Activated CD4-positive, alpha-beta T cell treated with anti-CD3 and anti-CD28 coated beads, Interleukin-10, Interleukin-2, amounts not matched to agents 100 ng/mL and 50 ng/mL, durations not matched to agents 16 hours and 8 hours (primary cell): ENCODE data around the gene BATF3.
"Not testable (repeated sequence)": the region's sequence is repeated elsewhere in the genome, so short reads cannot be mapped to it uniquely, and the experiment has no call there.

ENCODE experiments used
- DNase-seq: peaks from one replicate; pipeline ENCODE4 v3.0.0-alpha.2; 2020

Gene BATF3, protein sequence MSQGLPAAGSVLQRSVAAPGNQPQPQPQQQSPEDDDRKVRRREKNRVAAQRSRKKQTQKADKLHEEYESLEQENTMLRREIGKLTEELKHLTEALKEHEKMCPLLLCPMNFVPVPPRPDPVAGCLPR

DNA sequence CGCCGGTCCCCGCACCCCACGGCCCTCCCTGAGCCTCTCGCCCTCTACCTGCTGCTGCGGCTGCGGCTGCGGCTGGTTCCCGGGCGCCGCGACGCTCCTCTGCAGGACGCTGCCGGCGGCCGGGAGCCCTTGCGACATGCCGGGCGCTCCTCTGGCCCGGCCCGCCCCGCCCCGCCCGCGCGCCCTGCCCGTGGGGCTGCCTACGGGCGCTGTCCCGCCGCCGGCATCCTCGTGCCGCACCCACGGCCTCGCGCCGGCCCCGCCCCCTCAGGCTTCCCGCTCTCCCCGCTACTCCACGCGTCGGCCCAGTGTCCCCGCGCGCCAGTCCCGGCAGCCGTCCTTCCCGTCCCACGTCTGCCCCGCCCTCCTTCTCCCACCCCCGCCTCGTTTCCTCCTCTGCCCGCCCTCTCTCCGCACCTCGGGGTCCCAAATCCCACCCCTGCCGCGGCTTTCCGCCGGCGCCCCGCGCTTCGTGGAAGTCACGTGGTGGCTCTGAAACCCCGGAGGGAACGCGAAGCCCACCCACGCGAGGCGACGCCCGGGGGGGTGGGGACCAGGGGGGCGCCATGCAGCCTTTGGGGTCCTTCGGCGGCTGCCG lies at the start of gene BATF3:
Gene BATF3 (minus strand): TSS at position 216 of the 598 bp plus-strand sequence. CDS start 78 bp downstream, at position 138.
- DNase-seq, result peak; percentile 81

DNA sequence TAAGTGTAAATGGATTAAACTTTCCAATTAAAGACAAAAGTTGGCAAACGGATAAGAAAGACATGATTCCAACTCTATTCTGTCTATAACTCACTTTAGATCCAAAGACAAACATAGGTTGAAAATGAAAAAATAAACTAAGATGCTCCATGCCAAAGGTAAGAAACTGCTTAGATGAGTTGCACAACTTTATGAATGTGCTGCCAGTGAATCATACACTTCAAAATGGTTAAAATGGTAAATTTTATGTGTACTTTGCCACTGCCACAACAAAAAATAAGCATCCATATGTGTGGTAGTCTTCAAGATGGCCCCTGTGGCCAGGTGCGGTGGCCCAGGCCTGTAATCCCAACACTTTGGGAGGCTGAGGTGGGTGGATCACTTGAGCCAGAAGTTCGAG lies 46.9 kb upstream of the BATF3 start:
- DNase-seq, result no peak

DNA sequence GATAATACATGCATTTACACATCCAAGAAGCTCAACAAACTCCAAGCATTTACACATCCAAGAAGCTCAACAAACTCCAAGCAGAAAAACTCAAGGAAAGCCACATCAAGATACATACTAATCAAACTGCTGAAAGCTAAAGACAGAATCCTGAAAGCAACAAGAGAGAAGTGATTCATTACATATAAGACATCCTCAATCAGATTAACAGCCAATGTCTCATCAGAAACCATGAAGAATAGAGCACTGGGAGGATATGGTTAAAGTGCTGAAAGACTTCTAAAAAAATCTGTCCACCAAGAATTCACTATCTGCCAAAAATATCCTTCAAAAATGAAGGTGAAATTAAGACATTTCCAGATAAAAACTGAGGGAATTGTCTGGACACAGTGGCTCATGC lies 45.7 kb upstream of the BATF3 start:
- DNase-seq, result no peak

DNA sequence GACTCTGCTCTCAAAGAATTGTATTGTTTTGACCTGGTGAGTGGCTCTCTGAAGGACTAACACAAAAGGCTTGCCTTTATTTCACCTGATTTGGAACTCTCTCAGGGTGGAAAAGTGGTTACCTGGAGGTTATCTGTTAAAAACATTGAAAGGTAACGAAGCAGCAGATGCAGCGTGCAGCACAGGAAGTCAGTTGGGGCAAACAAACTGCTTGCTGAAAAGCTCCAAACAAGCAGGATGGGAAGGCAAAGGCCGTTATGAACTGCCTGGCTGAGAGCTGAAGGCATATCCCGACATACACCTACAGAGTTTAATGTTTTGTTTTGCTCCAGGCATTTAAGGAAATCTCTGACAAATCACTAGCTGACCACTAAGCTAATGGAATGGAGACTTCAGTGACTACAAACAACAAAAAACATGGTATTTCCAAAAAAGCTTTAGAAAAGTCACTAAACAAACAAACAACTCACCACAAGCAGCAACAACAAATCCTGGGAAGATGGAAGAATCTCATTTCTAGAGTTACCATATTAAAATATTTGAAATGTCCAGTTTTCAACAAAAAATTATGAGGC lies 44.3 kb upstream of the BATF3 start:
- no peak for DNase-seq

DNA sequence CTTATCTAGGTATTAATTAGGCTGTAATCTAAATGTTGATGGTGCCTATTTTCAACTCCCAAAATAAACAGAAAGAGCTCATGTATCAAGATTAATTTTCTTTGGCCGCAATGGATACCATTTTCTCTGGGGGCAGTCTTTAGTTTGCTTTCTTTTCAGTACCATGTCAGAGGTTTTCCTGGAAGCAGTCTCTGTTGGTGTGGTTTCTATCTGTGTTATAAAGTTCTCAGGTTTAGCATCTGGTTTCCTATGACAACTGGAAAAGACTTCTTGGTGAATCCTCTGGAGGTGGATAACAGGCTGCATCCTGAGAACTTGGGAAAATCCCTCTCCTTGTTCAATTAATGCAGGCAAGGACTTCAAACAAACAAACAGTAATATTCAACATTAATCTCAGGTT lies 38.7 kb upstream of the BATF3 start:
- DNase-seq, result peak; percentile 80

DNA sequence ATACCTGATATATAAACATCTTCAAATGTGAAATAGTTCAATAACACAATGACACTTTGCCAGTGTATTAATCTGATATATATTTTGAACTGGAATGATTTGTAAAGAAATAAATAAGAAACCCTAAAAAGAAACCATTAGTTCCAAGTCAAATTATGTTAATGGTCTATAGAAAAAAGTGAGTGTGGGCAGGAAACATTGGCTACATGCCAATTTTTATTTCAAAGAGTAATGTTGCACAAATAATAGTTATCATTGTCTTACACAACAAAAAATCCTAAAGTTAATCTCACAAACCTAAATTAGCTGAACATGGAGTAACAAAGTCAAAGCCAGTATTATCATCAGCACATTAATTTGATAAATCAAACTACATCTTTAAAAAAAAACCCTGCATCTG lies 37.9 kb upstream of the BATF3 start:
- no peak for DNase-seq

DNA sequence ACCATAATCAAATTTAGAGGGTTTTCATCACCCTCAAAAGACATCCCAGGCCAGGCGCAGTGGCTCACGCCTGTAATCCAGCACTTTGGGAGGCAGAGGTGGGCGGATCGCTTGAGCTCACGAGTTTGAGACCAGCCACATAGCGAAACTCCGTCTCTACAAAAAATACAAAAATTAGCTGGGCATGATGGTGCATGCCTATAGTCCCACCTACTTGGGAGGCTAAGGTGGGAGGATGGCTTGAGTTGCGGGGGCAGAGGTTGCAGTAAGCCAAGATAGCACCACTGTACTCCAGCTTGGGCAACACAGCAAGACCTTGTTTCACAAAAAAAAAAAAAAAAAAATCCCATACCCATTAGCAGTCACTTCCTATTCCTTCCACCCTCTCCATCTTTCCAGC lies 33.5 kb upstream of the BATF3 start:
- no peak for DNase-seq

DNA sequence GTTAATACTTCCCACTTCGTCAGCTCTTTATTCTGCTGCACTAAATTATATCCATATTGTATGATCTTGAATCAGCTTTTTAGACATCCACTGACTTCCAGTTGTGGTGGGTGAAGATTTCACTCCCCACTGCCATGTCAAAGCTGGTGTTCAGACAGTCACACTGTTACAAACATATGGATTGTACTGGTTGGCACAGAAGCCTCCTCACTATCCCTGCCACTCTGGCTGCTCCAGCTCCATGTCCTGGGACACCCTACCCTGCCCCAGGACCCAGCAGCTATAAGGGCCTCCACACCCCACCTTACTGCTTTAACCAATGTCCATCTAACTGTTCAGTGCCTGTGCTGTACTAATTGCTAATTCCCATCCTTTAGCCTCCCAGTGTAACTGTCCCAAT lies 32.0 kb upstream of the BATF3 start:
- DNase-seq, result no peak

DNA sequence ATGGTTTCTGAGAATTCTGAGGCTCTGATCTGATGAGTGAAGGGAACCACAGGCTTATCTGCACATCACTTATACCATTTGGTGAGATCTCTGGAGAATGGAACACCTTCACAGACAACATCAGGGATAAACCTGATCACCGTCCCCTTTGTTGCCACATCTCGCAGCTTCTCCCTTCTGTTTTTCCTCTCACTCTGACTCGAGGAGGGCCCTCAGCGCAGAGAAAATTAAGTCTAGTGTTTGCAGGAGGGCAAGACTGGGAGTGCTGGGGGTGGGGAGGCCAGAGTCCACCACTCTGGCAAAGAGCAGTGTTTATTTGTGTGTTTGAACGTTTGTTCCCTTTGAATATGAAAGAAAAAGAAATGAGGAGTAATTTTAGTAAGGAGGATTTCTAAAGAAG lies 29.0 kb upstream of the BATF3 start:
- peak; percentile 34 for DNase-seq

DNA sequence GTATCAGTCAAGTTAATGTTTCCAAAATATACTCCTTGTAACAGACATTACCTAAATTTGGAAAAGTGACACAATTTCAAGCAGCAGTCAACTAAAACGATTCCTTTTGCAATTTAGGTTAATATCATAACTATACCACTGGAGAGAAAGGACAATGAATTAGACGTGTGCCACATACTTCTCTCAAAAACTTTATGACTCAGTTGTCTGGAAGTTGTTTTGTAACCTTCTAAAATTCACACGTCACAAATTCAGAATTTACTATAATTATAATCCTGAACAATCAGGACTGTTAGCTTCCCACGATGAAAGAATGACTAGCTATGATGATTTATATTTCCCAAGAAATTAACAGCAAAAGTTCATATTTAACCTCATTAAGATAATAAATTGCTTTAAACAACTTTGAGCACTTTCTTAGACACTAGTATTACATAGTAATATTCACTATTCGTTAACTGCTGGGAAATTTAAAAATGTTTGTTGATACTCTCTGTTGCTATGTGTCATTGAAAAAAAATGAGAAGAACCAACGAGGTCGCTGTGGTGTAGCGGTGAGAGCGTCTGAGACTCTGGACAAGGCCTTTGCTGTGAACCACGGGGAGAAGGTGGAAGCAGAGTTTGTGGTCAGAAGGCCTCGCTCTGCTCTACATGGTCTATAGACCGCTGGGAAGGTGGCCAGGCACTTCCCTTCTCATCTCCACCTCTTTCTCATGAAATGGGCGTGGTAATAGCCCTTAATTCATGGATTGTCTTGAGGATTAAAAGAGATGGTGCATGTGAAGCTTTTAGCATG lies 27.9 kb upstream of the BATF3 start:
- peak; percentile 72 for DNase-seq

DNA sequence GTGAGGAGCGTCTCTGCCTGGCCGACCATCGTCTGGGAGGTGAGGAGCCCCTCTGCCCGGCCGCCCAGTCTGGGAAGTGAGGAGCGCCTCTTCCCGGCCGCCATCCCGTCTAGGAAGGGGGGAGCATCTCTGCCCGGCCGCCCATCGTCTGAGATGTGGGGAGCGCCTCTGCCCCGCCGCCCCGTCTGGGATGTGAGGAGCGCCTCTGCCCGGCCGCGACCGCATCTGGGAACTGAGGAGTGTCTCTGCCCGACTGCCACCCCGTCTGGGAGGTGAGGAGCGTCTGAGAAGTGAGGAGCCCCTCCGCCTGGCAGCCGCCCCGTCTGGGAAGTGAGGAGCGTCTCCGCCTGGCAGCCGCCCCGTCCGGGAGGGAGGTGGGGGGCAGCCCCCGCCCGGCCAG lies 25.0 kb upstream of the BATF3 start:
- DNase-seq, result not testable (repeated sequence)

DNA sequence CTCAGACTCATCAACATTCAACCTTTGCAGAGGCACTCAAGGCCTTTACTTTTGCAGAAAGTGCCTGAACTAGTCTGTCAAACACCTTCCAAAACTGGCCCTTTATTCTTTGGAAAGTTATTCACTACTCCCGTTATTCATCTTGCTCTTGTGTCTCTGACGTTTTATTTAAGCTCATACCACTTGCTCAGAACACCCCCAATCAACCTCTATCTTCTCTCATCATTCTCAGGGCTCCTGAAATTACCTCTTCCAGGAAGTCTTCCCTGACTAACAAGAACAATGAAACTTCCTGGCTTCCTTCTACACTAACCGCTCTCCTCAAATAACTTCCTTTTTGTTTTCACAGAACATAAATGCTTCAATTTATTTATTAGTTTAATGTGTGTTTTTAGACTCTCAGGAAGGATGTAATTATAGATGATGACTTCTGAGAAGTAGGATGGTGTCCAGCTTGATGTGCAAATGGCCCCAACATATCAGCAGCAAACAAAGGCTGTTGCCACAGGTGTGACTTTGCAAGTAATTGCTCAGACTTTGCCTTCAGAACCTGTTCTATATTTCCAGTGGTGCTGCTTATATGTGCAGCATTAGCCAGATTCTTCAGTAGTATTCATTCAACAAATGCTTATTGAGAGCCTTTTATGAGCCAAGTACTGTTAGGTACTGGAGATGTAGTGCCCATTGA lies 22.8 kb upstream of the BATF3 start:
- peak; percentile 79 for DNase-seq

DNA sequence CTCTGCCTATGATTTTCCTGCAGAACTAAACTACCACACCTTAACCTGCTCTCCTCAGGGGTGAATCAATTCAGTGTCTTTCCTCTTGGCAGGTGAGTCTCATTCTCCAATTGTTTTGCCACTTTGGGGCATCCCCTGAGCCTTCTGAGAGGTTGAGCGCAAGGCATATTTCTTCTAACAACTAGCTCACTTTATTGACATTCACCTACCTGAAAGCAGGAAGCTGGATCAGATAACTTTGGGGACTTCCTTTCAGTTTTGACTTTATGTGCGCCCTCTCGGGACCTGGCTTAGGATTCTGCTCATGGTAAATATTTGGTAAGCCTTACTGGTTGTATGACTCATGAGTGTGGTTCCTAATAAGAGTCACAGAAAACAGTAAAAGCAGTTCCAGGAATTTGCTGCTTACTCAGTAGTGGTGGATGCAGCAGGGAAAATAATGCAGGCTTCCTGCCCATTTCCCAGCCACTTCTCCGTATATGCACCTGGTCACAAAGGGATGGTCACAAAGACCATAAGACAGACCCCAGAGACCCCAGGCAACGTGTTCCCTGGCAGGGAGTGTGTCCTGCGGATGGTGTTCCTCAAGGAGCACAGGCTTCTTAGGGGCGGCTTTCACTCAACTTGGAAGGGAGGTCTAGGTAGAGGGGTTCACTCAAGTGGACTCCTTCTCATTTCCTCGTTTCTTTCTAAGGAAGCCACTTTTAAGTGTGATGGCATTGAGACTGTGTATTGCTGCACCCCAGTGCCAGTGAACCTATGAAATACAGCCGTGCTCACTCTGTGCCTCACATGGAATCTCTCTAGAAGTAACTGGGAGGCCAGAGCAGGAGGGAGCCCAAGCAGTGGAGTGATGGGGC lies 22.0 kb upstream of the BATF3 start:
- peak; percentile 92 for DNase-seq

DNA sequence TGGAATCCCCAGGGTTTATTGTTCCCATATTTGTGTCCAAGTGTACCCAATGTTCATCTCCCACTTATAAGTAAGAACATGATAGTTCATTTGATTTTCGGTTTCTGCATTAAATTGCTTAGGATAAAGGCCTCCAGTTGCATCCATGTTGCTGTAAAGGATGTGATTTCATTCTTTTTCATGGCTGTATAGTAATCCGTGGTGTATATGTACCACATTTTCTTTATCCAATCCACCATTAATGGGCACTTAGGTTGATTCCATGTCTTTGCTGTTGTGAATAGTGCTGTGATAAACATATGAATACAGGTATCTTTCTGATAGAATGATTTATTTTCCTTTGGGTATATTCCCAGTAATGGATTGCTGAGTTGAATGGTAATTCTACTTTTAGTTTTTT lies 20.0 kb upstream of the BATF3 start:
- DNase-seq, result no peak

DNA sequence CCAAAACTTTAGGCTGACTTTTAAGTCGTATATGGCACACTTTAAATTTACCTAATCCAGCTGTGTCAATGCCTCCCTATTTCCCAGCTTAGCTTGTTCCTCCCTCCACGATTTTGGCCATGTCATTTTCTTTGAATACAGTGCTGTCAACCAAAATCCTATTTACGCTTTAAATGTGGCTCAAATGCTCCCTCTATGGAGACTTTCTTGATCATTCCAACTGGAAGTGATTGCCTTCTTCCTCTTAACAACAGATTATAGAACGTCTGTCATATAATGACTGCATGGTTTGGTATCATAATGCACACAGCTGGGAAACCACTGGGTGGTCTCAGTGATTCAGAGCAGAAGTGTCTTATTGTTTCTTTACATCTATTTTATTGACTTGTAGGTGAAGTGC lies 18.9 kb upstream of the BATF3 start:
- peak; percentile 36 for DNase-seq

DNA sequence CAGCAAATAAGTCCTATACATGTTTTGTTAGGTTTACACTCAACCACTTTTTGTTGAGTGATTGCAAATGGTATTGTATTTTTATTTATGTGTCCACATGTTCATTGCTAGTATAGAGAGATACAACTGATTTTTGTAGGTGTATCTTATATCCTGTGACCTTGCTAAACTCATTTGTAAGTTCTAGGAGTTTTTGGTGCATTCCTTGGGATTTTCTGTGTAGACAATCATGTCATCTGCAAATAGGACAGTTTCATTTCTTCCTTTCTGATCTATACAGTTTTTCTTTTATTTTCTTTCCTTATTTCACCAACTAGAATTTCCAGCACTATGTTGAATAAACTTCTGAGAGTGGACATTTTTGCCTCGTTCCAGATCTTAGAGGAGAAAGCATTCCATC lies 16.5 kb upstream of the BATF3 start:
- no peak for DNase-seq

DNA sequence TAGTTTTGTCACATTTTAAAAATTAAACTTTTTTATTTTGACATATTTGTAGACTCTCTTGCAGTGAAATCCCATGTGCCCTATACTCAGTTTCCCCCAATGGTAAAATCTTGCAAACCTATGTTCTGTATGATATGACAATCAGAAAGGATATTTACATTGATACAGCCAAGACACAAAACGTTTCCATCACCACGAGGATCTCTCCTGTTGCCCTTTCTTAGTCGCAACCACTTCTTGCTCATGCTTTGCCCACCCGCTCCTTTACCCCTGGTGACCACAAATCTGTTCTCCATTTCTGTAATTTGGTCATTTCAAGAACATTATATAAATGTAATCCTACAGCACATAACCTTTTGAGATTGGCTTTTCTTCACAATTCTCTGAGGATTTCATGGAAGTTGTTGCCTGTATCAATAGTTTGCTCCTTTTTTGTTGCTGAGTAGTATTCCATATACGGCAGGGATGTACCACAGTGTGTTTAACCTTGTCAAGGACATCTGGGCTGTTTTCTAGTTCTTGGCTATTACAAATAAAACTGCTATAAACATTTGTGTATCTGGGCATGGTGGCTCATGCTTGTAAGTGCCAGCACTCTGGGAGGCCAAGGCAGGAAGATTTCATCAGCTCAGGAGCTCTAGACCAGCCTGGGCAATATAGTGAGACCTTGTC lies 14.0 kb upstream of the BATF3 start:
- no peak for DNase-seq

DNA sequence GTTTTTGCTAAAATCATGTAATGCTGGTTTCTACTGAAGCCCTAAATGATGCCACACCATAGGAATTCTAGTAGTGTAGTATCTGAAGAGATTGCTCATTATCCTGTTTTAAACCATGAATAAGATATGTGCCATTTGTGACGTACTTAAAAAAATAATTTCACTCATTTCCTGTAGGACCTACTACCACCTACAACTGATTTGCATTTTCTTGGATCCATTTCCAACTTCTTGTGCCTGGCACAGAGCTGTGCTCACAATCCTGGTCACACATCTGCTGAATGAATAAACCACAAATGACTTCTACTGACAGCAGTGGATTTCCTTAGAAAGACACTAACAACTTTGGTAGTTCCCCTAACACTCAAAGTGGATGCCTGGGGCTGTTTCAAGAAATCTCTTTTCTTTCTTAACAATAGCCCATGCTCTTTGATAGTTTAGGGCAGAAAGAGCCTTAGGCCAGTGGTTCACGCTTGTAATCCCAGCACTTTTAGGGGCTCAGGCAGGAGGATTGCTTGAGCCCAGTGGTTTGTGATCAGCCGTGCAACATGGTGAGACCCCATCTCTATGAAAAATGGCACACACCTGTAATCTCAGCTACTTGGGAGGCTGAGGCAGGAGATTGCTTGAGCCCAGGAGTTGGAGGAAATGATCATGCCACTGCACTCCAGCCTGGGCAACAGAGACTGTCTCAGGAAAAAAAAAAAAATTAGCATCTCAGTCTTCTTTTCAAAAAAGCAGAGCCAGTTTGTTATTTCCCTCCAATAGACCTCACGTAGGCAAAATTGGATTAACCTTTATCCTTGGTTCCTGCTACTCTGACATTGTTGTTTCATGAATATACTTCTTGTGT lies 13.0 kb upstream of the BATF3 start:
- peak; percentile 72 for DNase-seq

DNA sequence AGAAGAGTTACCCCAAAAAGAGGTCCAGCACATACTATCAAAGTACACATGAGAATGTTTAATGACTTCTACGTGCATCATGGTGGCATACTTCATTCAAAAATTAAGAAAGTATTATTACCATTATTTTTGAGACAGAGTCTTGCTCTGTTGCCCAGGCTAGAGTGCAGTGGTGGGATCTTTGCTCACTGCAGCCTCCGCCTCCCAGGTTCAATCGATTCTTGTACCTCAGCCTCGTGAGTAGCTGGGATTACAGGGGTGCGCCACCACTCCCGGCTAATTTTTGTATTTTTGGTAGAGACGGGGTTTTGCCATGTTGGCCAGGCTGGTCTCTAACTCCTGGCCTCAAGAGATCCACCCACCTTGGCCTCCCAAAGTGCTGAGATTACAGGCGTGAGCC lies 12.3 kb upstream of the BATF3 start:
- not testable (repeated sequence) for DNase-seq

DNA sequence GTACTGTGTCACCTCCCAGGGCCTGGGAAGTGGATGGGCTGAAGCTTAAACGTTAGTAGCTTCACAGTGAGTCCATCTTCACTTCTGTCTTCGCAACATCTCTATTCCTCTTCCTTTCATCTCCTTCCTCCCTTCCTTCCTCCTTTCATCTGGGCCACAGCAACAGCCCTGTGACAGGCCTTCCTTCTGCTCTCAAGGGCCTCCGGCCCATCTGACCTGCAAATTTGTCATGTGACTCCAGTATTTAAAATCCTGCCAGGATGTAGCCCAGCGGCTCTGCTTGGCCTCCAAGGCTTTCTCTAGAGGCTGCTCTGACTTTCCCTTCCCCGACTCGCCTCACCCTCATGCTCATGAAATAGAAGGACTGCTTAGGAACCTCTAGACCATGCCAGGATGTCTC lies 10.9 kb upstream of the BATF3 start:
- no peak for DNase-seq

DNA sequence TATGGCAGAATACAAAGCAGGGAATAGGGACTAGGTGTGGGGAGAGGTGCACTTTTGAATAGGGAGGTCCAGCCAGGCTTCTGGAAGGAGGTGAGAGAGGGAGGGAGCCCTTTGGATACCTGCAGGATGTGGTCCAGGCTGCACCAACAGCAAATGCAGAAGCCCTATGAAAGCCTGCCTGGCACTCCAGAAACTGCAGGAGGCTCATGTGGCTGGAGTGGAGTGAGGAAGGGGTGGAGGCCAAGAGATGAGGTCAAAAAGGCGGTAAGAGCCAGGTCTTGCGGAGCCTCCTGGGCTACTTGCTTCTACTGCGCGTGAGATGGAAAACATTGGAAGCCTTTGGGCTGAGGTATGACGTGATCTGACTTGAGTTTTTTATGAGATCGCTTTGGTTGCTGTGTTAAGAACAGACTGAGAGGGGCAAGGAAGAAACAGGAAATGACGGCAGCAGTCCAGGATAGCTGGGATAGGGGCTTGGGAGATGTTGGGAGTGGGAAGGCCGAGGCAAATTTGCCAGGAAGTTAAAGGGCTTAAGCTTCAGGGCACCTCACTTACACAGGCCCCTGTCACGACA lies 4.4 kb upstream of the BATF3 start:
- no peak for DNase-seq
